Osteocyte (in vitro differentiated cells): ENCODE results near the gene GLB1L3. TPM values are rescaled to one million over a fixed set of nuclear protein-coding genes. Genes with fewer than 3 reads are reported as not detected.

Experiments
- DNase-seq: peaks from one replicate; pipeline ENCODE4 v3.0.0; 2021; ENCODE audit warnings: mixed read lengths; ENCODE audit not compliant: unreplicated experiment; ENCODE audit errors: extremely low spot score
- H3K27ac Mint-ChIP-seq: one replicate; pipeline ENCODE4 v1.8.0; 2021; ENCODE audit warnings: mild to moderate bottlenecking, mixed read lengths; ENCODE audit not compliant: unreplicated experiment
- H3K27me3 Mint-ChIP-seq: one replicate; pipeline ENCODE4 v1.8.0; 2021; ENCODE audit warnings: mixed read lengths; ENCODE audit not compliant: unreplicated experiment
- H3K36me3 Mint-ChIP-seq: one replicate; pipeline ENCODE4 v1.8.0; 2021; ENCODE audit warnings: mixed read lengths; ENCODE audit not compliant: unreplicated experiment
- H3K4me1 Mint-ChIP-seq: one replicate; pipeline ENCODE4 v1.8.0; 2021; ENCODE audit warnings: mixed read lengths; ENCODE audit not compliant: unreplicated experiment
- H3K4me3 Mint-ChIP-seq: one replicate; pipeline ENCODE4 v1.8.0; 2021; ENCODE audit warnings: mild to moderate bottlenecking, moderate library complexity, mixed read lengths; ENCODE audit not compliant: unreplicated experiment
- H3K9me3 Mint-ChIP-seq: one replicate; pipeline ENCODE4 v1.8.0; 2021; ENCODE audit warnings: mixed read lengths; ENCODE audit not compliant: unreplicated experiment
- CTCF ChIP-seq: fragments of 200-600 bp; sonication (generic); IDR thresholded peaks from 2 replicates; pipeline ENCODE4 v1.5.0; 2021; ENCODE audit warnings: antibody characterized with exemption, mild to moderate bottlenecking, moderate library complexity
- total RNA-seq: library from RNA; stranded (reverse); gene quantifications from 2 replicates; pipeline ENCODE4 v1.2.1, GENCODE V29; 2021

Gene GLB1L3
- total RNA-seq, 1 donor from 2014 or later = not detected

GRCh38 chr11:134291196-134291595 is 15.0 kb downstream of the GLB1L3 start:
- TF ChIP-seq CTCF = no peak
- DNase-seq = no peak
- Mint-ChIP-seq H3K27me3 (peaks cover 16% of the 10 kb centered on the region), H3K9me3 (no peaks in the 10 kb centered on the region), H3K4me1 (no peaks in the 10 kb centered on the region), H3K36me3 (no peaks in the 10 kb centered on the region), H3K4me3 (no peak overlapping the region), H3K27ac (no peak overlapping the region)

GRCh38 chr11:134292661-134293060 is 16.5 kb downstream of the GLB1L3 start:
- no peaks in the 10 kb centered on the region for H3K36me3 Mint-ChIP-seq
- no peaks in the 10 kb centered on the region for H3K4me1 Mint-ChIP-seq
- peaks cover 16% of the 10 kb centered on the region for H3K27me3 Mint-ChIP-seq
- DNase-seq = no peak
- no peak for TF ChIP-seq CTCF
- no peak overlapping the region for H3K27ac Mint-ChIP-seq
- no peaks in the 10 kb centered on the region for H3K9me3 Mint-ChIP-seq
- H3K4me3 Mint-ChIP-seq = no peak overlapping the region

- Mint-ChIP-seq H3K27ac (no peak overlapping the region), H3K9me3 (no peaks in the 10 kb centered on the region), H3K27me3 (peaks cover 11% of the 10 kb centered on the region), H3K4me1 (no peaks in the 10 kb centered on the region), H3K4me3 (no peak overlapping the region), H3K36me3 (no peaks in the 10 kb centered on the region)
- DNase-seq = no peak
- no peak for TF ChIP-seq CTCF
Observed at GRCh38 chr11:134293119-134294113, 17.2 kb downstream of the GLB1L3 start.

- TF ChIP-seq CTCF = no peak
- Mint-ChIP-seq H3K27ac (no peak overlapping the region), H3K4me3 (no peak overlapping the region), H3K27me3 (peaks cover 6% of the 10 kb centered on the region), H3K9me3 (no peaks in the 10 kb centered on the region), H3K4me1 (no peaks in the 10 kb centered on the region), H3K36me3 (no peaks in the 10 kb centered on the region)
- no peak for DNase-seq
Observed at GRCh38 chr11:134294664-134295063, 18.5 kb downstream of the GLB1L3 start.

- no peaks in the 10 kb centered on the region for H3K9me3 Mint-ChIP-seq
- no peak overlapping the region for H3K27ac Mint-ChIP-seq
- H3K36me3 Mint-ChIP-seq = no peaks in the 10 kb centered on the region
- H3K4me3 Mint-ChIP-seq = no peak overlapping the region
- no peaks in the 10 kb centered on the region for H3K4me1 Mint-ChIP-seq
- H3K27me3 Mint-ChIP-seq = peaks cover 24% of the 10 kb centered on the region
- TF ChIP-seq CTCF = no peak
- DNase-seq = no peak
Observed at GRCh38 chr11:134312223-134312622, 36.0 kb downstream of the GLB1L3 start.
